ENCODE results near the gene YBX1.
"Not testable (repeated sequence)": the region's sequence is repeated elsewhere in the genome, so short reads cannot be mapped to it uniquely, and the experiment has no call there.

Gene YBX1

GRCh38 chr1:42692911-42693310, 10.7 kb downstream of the YBX1 start:
- no peak for TF ChIP-seq CTCF (IDR thresholded peaks at IDR 0.05; ENCODE audit: control extremely low read depth, extremely low read depth, low read depth, missing control alignments)
- CTCF ChIA-PET, result interaction anchor here (1.2 kb wide), 1 partner anchor 8 kb away, joined by 3 read pairs; no protein-coding TSS in a partner anchor
- POLR2A ChIA-PET, result interaction anchor here (0.8 to 1.3 kb wide), 2 partner anchors 10 to 11 kb away, joined by 3 read pairs; partner anchors contain the start of gene YBX1
- no peak for DNase-seq (ENCODE audit: extremely low spot score)

- POLR2A ChIA-PET, result no interaction called here
- no peak for TF ChIP-seq CTCF (IDR thresholded peaks at IDR 0.05; ENCODE audit: control extremely low read depth, extremely low read depth, low read depth, missing control alignments)
- CTCF ChIA-PET, result no interaction called here
These were observed 16.0 kb downstream of the YBX1 start for GRCh38 chr1:42698081-42698813.

DNA sequence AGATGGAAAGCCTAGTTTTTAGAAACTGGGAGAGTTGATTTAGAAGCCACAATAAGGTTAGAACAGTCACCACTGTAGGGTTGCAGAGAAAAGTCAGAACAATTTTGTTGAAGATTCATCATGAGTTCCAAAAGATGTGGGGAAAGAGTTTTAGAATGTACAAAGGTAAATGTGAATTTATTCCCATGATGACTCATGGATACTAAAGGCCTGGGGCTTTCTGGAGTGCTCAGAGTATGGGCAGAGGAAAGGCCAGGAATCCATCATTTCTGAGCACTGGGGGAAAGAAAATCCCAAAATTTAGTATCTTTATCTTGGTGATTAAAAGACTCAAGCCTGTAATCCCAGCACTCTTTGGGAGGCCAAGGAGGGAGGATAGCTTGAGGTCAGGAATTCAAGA, 17.8 kb downstream of the YBX1 start:
- ChIA-PET POLR2A (no interaction called here), CTCF (no interaction called here)
- DNase-seq (ENCODE audit: extremely low spot score), result no peak
- TF ChIP-seq CTCF (IDR thresholded peaks at IDR 0.05; ENCODE audit: control extremely low read depth, extremely low read depth, low read depth, missing control alignments), result no peak

More at GRCh38 chr1:42698081-42698813, 16.0 kb downstream of the YBX1 start:
- DNase-seq (ENCODE audit: extremely low spot score), result no peak

DNA sequence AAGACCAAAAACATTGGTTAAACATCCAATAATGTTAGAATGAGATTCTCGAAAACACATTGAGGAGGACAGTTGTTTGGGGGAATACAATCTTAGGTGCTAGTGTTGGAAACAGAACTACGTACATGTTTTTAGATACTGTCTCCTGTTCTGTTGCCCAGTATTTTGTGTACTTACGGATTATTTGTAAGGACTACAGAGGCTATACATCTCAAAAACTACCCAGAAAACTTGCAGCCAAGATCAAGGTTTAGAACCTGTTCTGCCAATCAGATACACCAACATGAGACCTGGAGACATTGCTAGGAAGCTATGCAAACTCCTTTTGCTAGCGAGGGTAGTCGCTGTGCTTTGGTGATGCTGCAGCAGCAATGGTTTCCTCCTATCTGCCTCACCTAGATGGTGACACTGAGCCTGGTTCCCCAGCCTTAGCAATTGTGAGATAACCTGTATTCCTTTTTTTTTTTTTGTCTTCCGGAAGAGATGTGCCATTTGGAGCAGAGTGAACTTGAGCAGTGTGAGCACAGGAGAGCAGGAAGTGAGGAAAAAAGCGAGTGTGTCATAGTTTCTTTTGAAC, 21.8 kb downstream of the YBX1 start:
- no peak for TF ChIP-seq CTCF (IDR thresholded peaks at IDR 0.05; ENCODE audit: control extremely low read depth, extremely low read depth, low read depth, missing control alignments)
- no peak for DNase-seq (ENCODE audit: extremely low spot score)
- ChIA-PET POLR2A (no interaction called here), CTCF (no interaction called here)

- POLR2A ChIA-PET, CTCF ChIA-PET: not testable (repeated sequence)
These were observed 30.6 kb downstream of the YBX1 start for GRCh38 chr1:42712808-42713207.

DNA sequence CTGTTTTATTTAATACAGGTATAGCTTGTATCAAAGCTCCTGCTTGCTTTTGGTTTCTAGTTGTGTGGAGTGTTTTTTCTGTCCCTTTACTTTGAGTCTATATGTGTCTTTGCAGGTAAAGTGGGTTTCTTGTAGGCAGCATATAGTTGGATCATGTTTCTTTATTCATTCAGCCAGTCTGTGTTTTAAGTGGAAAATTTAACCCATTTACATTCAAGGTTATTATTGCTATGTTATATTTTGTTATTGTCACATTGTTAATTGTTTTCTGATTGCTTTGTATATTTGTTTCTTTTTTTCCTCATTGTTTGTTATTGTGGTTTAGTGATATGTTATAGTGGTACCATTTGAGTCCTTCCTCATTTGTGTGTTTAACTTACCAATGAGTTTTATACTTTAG, 31.1 kb downstream of the YBX1 start:
- ChIA-PET POLR2A (no interaction called here), CTCF (no interaction called here)
- DNase-seq (ENCODE audit: extremely low spot score), result no peak
- TF ChIP-seq CTCF (IDR thresholded peaks at IDR 0.05; ENCODE audit: control extremely low read depth, extremely low read depth, low read depth, missing control alignments), result no peak

More at GRCh38 chr1:42712808-42713207, 30.6 kb downstream of the YBX1 start:
- not testable (repeated sequence) for DNase-seq (ENCODE audit: extremely low spot score)

DNA sequence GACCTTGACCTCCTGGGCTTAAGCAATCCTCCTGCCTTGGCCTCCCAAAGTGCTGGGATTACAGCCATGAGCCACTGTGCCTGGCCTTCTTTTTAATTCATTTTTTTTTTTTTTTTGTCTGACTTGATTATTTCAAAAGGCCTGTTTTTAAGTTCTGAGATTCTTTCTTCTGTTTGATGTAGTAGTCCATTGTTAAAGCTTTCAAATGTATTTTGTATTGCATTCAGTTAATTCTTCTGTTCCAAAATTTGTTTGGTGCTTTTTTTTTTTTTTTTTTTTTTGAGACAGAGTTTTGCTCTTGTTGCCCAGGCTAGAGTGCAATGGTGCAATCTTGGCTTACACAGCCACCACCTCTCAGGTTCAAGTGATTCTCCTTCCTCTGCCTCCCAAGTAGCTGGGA, 32.2 kb downstream of the YBX1 start:
- DNase-seq (ENCODE audit: extremely low spot score), result not testable (repeated sequence)
- ChIA-PET CTCF (interaction anchor here (0.9 kb wide), 1 partner anchor 48 kb away, joined by 3 read pairs; no protein-coding TSS in a partner anchor), POLR2A (interaction anchor here (0.7 kb wide), 1 partner anchor 44 kb away, joined by 6 read pairs; no protein-coding TSS in a partner anchor)
